WI38 (cell line): Measurements from ENCODE around the gene ADAMTSL5.

Experiments used
- H3K4me3 ChIP-seq: 2 replicates; pipeline ENCODE4 v1.5.1; 2011; ENCODE audit warnings: low read depth, mild to moderate bottlenecking, control low read depth, low read length
- CTCF ChIP-seq: IDR thresholded peaks from 2 replicates; pipeline ENCODE4 v1.5.1; 2012; ENCODE audit warnings: low read depth, mild to moderate bottlenecking, control low read depth, low read length

ADAMTSL5 gene

DNA sequence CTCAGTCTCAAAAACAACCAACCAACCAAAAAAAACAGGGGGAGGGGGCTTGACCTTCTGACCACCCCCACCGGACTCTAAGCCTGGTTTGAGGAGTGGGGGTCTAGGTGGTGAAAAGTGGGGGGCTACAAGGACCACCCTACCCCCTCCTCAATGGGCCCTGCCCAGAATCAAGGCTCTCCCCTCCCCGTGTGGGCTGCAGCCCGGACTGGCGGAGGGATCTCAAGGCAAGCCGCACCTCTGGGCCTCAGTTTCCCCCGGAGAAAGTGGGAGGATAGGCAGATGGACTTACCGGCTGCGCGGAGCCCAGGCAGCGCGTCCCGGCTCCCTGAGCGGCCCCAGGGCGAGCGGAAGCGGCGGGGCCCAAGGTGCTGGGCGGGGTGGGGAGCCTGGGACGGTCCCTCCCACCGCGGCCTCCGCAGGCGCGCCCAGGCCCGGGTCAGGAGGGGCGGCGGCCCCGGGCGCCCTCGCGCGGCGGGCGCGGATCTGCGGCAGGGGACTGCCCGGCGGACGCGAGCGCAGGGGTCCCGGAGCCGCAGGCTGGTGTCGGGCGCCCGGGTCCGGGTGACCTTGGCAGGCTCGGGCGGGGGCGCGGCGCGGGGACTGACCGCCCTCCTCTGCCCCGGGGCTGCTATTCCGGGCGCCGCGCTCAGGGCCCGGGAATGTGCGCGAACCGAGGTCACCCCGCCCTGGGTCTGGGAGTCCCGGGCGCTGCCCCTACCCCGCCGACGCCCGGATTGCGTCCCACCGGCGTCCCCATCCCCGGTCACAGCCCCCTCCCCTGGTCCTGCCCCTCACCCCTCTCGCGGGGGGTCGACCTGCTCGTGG is at the start of gene ADAMTSL5:
Gene ADAMTSL5 (minus strand): TSS at position 349 of the 828 bp plus-strand sequence. CDS start 2,076 bp downstream, outside the sequence.
- H3K4me3 ChIP-seq: peak within 1 kb of the TSS; percentile 81
- no peak for TF ChIP-seq CTCF

GRCh38 chr19:1561236-1561842 is 48.5 kb upstream of the ADAMTSL5 start:
- H3K4me3 ChIP-seq: no peak overlapping the region
- TF ChIP-seq CTCF: no peak

DNA sequence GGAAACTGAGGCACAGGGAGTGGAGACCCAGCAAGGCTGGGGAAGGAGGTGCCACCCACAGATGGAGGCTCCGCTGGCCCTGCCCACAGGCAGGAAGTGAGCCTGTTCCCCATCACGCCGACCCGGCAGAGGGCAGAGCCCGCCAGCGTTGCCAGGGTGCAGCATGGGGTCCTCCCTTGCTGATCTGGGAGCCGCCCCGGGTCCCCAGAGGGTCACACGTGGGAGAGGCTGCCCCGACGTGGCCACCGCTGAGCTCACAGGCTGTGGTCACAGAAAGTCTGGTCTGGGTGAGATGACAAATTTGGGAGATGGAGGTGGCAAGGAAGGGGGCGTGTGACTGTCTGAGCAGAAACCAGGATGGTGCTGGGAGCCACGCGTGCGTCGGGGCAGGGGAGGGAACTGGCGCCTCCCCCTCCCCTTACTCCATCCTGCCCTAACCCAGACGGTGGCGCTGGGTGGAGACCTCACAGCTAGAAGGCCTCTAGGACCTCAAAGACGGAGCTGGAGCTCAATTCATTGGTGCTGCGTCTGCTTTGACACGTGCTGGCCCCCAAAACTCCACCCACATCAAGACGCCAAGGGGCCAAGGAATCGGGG is 47.6 kb upstream of the ADAMTSL5 start:
- TF ChIP-seq CTCF: no peak
- no peak overlapping the region for H3K4me3 ChIP-seq

DNA sequence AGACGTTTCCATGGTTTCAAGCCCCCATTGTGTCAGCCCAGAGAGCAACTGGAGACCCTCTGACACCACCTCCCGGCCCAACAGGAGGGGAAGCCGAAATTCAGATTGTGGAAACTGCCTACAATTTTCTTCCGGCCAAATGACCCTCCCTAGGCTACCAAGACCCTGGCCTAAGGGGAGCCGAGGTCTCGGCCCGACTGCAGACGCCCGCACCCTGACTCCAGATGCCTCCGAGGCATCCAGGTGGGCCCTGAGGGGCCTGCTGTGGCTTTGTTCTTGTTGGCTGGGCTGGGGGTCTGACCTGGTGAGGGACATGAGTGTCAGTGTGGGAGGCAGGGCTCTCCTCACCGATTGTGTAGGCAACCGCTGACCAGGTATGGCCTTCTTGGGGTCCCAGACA is 45.7 kb upstream of the ADAMTSL5 start:
- TF ChIP-seq CTCF: no peak

GRCh38 chr19:1556390-1557070 is 43.7 kb upstream of the ADAMTSL5 start:
- no peak for TF ChIP-seq CTCF
- H3K4me3 ChIP-seq: no peak overlapping the region

More for the DNA sequence above, 45.7 kb upstream of the ADAMTSL5 start:
- H3K4me3 ChIP-seq: no peak overlapping the region

DNA sequence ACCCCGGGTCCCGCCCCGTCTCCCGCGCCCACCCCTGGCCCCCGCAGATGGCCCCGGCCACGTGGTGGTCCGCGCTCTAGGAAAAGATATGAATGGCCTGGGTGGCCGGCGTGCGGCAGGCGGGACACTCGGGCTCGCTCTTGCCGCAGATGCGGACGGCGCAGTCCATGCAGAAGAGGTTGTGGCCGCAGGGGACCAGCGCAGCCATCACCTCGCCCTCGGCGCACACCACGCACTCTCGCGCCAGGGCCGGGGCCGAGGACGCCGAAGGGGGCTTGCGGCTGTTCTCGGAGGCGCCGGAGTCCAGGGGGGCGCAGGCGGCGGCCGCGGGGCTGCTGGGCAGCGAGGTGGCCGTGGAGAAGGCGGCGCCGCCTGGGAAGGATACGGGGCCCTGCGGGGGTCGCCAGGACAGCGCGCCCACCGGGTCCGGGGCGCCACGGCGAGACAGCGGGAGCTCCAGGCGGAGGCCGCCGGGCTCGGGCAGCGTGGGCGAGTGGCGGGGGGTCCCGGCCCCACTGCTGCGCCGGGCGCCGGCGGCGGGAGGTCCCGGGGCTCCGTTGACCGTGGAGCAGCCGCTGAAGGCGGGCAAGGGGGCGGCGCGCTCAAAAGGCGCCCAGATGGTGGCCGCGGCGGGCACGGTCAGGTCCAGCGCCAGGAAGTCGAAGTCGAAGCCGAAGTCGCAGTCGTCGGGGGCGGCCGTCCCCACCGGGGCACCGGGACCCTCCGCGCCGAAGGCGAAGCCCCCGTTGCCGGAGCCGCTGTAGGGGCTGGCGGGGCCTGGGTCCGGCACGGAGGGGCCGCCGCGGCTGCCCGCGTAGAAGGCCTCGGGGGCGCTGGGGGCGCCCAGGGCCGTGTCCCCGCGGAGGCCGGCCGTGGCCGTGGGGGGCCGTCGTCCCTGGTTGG is 42.9 kb upstream of the ADAMTSL5 start:
- TF ChIP-seq CTCF: no peak

More for the DNA sequence above, 42.9 kb upstream of the ADAMTSL5 start:
- H3K4me3 ChIP-seq: no peak overlapping the region
